HTR-8/SVneo (cell line): Measurements from ENCODE around the gene ID3.
A peak's percentile ranks its signal among the peaks of the same experiment; 100 is the strongest.

Experiments used
- DNase-seq: peaks from one replicate; pipeline ENCODE4 v3.0.0; 2011; ENCODE audit warnings: low spot score, mixed read lengths; ENCODE audit not compliant: insufficient read length
- FAIRE-seq: peaks from 2 replicates; lab custom pipeline; 2011; peaks lifted over from hg19 to GRCh38; lab: Jason Lieb, UNC

Gene ID3

DNA sequence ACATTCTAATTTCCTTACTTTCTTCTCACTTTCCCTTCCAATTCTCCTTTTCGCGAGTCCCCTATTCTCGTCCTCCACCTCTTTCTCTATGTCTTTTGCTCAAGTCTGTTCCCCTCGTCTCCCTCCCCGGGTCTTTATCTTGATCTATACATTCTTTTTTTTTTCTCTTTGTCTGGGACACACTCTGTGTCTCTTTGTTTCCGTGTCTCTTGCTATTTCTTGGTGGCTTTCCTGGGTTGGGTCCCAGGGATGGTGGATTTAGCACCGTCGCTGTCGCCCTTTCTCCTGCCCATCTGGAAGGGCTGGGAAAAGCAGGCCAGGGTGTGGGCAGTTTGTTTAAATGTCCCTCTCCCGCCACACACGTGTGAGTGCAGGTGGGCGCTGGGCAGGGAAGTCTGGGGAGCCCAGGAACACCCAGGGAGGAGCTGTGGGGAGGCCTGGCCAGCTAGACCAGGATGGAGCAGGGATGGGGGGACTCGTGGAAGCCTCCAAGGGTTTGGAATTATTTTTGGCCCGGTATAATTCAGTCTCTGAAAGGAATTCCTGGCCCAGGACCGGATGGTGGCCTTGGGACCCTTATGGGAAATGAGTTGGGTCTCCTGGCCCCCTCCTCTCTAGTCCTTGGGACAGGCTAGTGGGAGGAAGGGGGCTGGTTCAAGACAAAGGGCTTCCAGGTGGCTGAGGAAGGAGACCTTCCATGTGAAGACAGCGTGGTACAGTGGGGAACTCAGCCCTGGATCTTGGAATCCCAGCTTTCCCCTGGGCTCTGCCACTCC lies 9.5 kb upstream of the ID3 start:
- FAIRE-seq: no peak
- DNase-seq: no peak

DNA sequence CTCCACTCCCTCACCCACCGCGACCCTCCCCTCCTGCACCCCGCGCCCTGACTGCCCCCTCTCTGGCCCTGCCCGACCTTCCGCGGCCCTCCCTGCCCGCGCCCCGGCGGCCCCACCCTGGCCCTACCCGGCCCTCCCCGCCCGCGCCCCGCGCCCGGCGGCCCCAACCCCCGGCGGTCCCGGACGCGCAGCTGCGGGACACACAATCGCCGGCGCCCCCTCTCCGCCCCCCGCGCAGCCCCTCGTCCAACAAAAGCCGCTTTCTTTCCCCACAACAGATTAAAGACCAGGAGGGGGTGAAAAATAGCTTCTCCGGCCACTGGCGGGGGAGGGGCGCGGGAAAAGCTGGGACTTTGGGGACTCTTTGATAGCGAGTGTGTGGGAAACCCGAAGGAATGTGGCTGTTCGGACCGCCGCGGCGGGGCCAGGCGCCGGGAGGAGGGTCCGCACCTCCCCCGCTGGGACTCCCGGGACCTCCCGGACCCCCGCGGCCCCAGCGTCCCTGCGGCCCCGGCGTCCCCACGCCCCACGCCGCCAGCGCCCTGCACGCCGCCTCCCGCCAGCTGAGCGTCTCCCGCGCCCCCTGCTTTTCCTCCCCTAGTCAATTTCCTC lies 8.8 kb upstream of the ID3 start:
- FAIRE-seq (no peak), DNase-seq (no peak)

DNA sequence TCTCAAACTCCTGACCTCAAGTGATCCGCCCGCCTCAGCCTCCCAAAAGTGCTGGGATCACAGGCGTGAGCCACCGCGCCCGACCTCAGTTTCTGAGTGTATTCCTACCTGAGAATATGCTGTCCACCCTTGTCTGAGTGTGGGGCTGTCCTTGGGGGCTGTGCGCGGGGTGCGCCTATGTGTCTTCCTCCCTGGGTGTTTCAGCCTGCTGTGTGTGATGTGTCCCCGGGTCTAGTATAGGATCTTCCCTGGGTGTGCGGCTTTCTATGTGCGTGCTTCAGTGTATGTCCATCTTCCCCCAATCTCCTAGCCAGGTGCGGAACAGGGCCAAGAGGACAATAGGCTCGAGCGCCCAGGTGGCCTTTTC lies 8.3 kb upstream of the ID3 start:
- DNase-seq: no peak
- FAIRE-seq: no peak

DNA sequence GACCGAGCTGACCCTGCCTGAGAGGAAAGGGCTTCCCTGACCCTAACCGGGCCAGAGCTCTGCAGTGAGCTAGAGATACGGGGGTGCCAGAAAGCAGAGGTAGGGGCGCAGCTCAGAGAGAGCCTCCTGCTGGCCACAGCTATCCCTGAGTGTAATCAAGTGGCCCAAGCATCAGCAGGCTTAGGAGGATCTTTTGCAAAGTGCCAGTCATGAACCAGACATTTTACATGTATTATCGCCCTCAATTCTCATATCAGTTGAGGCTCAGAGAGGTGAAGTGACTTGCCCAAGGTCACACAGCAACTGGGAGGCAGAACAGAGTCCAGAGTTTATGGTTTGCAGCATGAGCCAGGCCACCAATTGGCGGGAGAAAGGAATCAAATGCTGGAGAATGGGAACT lies 7.0 kb upstream of the ID3 start:
- DNase-seq (no peak), FAIRE-seq (no peak)

DNA sequence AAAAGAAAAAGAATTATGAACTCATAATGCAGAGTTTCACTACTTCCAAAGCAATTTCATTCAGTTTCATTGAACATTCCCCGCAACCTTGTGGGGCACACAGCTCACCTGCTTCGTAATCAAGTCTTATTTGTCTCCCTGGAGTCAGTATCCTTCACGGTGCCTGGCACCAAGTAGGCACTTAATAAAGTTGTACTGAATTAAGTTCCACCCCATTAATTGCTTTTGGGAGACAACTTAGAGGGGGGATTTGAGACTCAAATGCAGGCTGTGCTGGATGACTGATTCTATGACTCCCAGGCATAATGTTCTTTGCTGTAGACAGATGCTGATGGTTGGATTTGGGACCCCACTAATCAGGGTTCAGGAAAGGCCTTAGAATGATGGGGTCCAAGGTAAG lies 6.5 kb upstream of the ID3 start:
- FAIRE-seq: no peak
- DNase-seq: no peak

DNA sequence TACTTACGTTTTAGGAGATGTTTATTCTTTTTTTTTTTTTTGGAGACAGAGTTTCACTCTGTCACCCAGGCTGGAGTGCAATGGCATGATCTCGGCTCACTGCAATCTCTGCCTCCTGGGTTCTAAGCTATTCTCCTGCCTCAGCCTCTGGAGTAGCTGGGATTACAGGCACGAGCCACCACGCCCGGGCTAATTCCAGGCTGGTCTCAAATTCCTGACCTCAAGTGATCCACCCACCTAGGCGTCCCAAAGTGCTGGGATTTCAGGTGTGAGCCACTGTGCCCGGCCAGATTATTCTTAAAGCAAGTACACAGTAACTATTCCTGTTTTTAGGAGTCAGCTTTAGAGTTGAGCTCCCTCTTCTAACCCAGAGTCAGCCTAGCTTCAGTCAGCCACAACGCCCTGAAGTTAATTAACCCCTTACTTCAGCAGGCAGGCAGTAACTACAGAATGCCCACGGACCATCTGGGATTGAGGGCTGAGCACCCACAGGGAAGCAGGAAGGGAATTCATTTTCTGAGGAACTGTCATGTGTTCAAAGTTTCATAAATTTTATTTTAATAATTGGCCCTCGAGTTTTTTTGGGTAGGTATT lies 5.3 kb upstream of the ID3 start:
- FAIRE-seq (no peak), DNase-seq (no peak)

DNA sequence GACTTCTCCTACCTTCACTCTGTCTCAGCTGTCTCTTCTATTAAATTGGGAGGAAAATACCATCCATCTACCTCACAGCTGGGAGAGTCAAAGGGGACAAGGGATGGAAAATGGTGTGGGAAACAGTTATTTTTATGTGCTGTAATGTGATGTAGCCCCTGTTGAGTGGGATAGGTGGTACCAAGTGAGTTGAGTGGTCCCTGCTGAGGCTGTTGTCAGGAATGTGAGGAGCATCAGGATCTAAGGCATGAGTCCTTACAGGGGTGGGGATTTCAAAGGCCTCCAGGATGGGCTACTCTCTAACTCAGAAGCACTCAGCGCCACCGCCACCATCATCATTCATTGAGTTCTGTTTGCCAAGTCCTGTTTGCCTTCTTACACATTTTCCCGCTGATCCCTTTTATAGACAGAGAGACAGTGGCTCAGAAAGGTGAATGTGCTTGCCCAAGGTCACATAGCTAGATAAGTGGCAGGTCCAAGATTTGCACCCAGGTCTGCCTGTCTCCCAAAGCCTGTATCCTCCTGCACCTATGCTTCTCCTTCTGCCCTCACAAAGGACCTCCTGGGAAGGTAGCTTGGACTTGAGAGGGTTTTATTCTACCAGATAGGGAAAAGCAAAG lies 4.6 kb upstream of the ID3 start:
- DNase-seq (no peak), FAIRE-seq (no peak)

DNA sequence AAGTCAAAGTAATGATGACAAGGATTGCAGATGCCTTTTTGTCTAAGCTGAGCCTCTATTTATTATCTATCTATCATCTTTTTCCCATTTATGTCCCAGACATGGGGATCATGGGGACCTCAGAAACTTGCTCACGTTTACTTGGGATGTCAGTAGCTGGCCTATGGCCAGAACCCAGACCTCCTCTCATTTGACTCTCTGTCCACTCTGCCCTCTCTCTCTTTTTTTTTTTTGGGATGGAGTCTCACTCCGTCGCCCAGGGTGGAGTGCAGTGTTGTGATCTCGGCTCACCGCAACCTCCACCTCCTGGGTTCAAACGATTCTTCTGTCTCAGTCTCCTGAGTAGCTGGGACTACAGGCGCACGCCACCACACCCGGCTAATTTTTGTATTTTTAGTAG lies 3.7 kb upstream of the ID3 start:
- no peak for FAIRE-seq
- no peak for DNase-seq

DNA sequence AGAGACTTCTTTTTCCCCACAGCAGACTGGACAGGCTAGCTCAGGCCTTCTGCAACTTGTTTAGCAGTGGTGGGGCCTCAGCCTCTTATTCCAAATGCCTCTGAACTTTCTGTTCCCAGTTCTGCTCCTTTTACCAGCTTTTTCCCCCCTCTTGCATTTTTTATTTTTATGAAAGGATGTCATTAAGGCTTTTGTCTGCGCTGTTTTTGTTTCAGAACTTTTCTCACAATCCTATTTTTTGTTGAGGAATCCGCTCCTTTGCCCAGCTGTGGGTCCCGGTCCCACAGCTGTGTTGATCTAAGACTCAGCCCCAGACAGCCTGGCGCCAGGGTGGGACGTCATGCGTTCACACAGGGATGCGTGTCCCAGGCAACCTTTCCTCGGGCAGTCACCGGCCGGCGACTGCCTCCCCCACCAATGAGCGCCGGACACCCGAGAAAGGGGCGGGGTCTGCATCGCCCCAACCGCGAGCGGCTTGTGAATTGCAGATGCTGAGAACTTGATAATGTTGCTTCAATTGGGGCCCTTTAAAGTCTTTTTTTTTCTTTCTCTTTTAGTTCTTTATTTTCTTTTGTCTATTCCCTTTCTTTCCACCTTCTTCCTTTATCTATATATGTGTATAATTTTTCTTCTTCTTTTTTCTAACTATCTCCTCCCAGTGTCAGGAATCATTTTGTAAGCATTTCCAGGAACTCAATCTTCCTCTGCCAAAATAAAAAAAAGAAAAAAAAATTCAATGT lies 3.0 kb upstream of the ID3 start:
- DNase-seq (peak; percentile 88), FAIRE-seq (no peak)

DNA sequence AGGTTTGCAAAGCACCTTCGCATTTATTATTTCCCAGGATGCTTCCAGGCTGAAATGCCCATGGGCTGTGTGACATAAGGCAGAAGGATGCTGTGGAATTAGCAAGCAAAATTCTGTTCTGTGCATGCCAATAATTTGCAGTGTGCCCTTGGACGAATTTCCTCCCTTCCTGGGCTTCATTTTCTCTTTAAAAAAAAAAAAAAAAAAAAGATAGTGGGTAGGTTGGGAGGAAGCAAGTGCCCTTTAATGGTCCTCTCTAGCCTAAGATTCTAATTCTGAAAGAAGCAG lies 2.5 kb upstream of the ID3 start:
- DNase-seq: no peak
- FAIRE-seq: no peak

DNA sequence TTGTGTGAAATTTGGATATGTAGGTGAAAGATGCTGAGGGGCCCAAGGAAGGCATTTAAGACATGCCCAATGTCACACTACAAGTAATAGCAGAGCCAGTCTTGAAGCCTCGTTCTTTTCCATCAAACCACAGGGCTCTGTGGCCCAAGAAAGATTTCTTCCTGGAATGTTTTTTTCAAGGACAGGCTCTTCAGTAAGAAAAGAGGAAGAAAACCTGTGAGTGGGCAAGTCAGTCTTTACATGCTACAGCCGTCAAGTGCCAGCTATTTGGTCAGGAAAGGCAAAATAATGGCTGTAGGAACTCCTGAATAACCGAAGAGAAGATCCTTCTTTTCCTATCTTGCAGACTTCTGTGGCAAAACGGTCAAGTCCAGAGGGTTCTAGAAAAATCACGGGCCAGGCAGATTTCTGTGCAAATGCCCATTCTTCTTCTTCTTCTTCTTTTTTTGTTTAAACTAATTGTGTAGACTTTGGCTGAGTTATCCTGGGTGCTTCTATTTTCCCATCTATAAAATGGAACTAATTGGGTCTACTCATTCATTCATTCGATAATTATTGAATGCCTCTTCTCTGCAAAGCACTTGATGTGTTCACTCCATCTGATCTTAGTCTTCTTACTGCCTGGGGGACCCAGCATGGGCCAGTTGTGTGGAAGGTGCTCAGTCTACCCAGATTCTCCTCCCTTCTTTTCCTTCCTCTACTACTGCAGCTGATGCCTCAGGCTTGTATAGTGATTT lies 1.9 kb upstream of the ID3 start:
- FAIRE-seq (no peak), DNase-seq (no peak)

DNA sequence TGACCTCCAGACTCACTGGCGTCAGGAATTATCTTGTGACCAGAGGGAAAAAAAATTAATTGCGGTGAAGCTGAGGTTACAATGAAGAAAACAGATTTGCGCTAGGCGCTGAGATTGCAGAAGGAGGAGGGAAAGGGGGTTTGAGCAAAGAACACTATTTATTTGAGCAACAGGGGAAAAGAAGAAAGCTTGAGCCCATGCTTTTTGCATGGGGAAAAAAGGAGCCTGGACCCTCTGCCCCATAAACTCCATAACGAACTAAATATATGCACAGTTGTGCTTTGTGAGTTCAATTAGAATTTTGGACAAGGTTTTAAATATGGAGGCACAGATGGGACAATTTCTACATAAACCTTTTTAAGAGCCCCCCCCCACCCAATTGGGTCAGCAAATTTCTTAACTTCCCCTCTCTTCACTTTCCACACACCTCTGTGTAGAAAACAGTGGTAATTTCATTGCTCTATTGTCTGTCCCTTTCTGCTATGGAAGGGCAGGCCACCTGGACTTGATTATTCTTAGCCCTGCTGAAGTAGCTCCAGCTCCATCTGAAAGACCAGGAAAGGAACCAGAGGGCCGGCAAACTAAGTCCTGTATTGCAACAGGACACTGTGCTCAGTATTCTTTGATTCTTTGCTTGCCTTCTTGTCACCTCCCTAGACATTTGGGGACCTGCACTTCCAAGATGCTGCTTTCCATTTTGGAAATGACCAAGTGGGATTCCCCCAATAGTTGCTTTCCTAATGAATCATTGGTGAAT lies 862 bp upstream of the ID3 start:
- DNase-seq: no peak
- FAIRE-seq: no peak

DNA sequence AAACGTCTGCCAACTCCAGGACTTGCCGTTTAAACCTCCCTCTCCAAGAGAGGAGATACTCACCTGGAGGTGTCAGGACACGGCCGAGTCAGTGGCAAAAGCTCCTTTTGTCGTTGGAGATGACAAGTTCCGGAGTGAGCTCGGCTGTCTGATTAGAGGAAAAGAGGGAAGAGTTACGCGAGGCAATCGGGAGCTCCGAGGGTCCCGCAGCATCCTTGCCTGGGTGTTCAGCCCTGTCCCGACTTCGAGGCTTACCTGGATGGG lies 497 bp downstream of the ID3 start:
- DNase-seq: no peak

DNA sequence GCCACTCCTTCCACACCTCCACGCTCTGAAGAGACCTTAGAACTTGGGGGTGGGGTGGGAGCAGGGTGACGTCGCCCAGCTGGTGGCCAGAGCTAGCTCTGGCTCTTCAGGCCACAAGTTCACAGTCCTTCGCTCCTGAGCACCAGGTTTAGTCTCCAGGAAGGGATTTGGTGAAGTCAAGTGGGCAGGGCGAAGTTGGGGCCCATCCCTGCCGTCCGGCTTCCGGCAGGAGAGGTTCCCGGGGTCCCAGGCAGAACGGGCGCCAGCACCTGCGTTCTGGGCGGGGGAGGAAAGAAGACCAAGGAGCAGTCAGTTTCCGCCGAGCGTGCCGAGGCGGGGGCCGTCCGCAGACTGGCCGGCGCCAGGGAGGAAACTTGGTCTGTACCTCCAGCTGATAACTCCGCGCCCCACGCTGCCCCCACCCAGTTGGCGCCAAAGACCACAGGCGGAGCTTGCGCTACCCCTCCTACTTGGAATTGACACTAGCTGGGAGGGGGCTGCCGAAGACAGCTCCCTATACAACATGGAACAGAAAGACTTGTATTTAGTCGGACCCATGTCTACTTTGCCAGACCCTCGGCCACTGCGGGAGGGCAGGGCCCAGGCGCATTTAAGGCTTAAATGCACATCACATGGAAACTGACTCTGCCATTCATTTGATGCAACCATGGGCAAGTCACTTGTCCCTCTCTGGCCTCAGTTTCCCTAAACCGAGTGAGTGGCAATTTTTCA lies 995 bp downstream of the ID3 start:
- FAIRE-seq: no peak
- no peak for DNase-seq

More for the DNA sequence above, 497 bp downstream of the ID3 start:
- FAIRE-seq: no peak

DNA sequence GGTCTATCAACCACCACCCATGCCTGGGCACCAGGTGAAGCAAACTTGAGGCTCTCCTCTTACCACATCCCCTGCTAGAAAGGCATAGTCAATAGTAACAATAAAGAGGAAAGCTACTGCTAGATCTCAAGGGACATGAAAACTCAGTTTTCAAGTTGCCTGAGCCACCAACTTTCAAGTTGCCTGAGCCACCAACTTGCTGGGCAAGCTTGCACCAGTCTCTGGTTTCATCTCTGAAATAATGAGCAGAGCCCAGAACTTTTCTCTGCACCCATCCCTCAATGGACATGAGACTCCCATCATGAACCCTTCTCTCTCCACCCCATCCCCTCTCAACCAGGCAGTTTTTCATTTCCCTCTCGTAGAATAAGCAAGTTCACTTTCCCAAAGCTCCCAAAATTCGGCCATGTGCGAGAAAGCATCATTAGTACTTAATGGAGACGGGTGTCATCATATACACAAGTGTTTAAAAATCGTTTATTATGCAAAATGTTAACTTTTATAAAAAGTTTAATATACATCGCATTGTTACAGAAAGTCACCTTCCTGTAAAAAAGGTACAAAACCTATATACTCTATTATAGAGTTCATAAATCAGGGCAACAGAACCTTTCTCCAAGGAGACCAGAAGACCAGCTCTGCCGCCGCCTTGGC lies 1.7 kb downstream of the ID3 start:
- DNase-seq (no peak), FAIRE-seq (no peak)

DNA sequence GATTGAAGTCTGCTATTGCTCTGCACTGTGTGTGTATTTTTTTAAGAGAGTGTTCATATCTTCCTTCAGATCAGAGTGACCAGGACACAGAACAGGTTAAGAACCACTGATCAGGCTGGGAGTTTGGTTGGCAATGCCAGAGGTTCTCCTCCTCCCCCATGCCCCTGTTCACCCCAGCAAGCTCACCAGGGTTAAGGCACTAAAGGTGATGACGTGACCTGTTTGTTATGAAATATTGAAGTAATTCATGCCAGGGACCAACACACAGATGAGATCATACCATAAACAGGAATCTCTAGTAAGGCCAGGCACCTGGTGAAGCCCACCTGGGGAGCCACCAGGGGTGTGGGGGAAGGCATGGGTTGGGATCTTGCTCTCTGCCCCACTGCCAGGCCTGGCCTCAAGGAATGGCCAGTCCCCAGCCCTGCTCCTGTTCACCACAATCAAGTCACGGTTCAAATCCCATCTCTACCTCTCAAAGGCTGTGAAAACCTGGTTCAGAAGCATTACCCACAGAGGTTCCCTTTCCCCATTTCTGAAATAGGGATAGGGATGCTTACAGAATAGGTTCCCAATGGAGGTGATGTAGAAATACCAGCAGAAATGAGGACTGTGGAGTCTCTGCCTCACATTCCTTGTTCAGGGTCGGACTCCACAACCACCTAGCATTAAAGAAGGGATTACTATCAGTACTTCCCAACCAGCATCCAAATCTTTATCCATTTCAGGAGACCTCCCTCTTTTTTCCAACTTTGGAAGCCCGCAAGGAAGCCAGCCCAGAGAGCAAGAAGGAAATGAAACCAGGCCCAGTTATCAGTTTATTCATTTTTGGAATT lies 2.4 kb downstream of the ID3 start:
- DNase-seq: no peak
- no peak for FAIRE-seq

DNA sequence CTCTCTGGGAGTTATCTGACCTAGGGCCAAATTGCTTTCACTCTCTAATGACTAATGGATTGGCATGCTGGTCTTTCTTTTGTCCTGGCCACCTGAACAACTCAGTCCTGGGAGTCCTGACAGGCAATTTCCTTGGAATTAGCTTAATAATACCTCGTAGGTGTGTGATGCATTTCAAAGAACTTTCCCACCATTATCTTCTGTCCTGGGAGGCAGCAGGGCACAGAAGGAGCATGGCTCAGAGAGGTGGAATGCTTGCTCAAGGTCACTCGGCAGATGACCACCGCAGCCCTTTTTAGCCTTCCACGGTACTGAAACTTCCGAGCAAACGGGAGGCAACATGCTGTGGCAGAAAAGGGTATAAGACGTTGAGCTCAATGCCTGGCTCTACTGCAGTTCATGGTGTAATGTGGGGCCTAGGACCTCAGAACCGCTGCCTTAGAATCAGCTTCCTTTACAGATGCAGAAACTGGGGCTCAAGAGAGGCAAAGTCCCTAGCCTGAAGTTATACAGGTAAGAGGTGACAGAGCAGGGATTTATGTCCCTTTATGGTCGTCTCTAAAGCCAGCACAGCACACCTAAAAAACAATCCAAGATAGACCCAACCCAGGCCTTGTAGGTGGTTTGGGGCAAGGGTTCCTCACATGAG lies 3.2 kb downstream of the ID3 start:
- FAIRE-seq (no peak), DNase-seq (no peak)
